B cell (primary cell): ENCODE results near the gene MRPL28.

Source experiments
- CTCF ChIP-seq: fragments of 200-600 bp; IDR thresholded peaks from one replicate; pipeline ENCODE4 v1.8.0; 2022; ENCODE audit warnings: antibody characterized with exemption, mild to moderate bottlenecking
- EZH2 ChIP-seq: IDR thresholded peaks from 2 replicates; pipeline ENCODE4 v1.6.1; 2012; ENCODE audit warnings: borderline replicate concordance, low read depth, mild to moderate bottlenecking, moderate library complexity, low read length; ENCODE audit not compliant: insufficient read depth, poor library complexity, severe bottlenecking

GRCh38 chr16:349211-349610 lies 21.1 kb downstream of the MRPL28 start:
- TF ChIP-seq CTCF (no peak), EZH2 (no peak)
